Measurements from ENCODE around the gene CLK4.

CLK4 gene

GRCh38 chr5:178553517-178553916 is 73.3 kb downstream of the CLK4 start:
- DNase-seq (ENCODE audit: low read depth in 2 of 2) = no peak
